ENCODE data around the gene KIF22.
"Not testable (repeated sequence)": the region's sequence is repeated elsewhere in the genome, so short reads cannot be mapped to it uniquely, and the experiment has no call there.

KIF22 gene

DNA sequence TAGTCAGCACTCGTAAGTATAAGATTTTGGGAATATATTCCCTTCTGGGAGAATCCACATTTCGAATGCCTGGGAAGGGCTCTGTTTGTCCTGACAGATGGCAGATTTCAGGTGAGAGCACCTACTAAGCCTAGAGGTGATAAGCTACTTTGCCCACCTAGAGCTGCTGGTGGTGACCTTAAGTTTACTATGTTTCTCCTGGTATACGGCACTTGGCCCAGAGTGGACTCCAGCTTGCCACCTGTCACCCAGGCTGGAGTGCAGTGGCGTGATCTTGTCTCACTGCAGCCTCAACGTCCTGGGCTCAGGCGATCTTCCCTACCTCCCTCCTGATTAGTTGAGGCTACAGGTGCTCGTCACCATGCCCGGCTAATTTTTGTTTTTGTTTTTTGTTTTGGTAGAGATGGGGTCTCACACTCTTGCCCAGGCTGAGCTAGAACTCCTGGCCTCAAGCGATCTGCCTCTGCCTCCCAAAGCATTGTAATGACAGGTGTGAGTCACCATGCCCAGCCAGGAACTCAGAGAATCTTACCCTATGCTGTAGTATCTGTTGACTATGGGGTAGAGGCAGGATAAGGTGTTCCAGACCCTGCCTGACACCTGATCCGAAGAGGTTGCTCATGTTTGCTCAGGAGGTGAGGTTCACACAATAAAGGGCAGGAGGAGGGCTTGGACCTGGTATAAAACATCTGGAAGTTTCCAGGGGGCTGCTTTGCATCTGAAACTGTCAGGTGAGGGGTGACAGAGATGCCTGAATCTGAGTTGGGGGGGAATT, 12.8 kb upstream of the KIF22 start, which contains the start of gene ZG16:
ZG16 (plus strand) TSS at position 681 of the 775 bp plus-strand sequence. CDS start 1,011 bp downstream, outside the sequence.
- Mint-ChIP-seq H3K4me1 (ENCODE audit: low read depth) (no peaks in the 10 kb centered on the region), H3K9me3 (no peaks in the 10 kb centered on the region), H3K36me3 (ENCODE audit: low read depth) (no peaks in the 10 kb centered on the region), H3K27me3 (ENCODE audit: low read depth) (peaks cover 22% of the 10 kb centered on the region), H3K27ac (no peak within 1 kb of the TSS), H3K4me3 (no peak within 1 kb of the TSS)
- no peak for DNase-seq (ENCODE audit: low spot score)

DNA sequence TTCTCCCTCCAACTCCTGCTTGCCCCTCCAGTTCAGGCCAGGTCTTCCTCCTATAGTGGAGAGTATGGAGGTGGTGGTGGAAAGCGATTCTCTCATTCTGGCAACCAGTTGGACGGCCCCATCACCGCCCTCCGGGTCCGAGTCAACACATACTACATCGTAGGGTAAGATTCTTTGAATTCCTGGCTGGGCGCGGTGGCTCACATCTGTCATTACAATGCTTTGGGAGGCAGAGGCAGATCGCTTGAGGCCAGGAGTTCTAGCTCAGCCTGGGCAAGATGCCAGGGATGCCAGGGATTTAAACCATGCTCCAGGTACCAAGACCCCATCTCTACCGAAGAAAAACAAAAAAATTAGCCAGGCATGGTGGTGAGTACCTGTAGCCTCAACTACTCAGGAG, 11.1 kb upstream of the KIF22 start:
- Mint-ChIP-seq H3K27ac (no peak overlapping the region), H3K4me1 (ENCODE audit: low read depth) (peaks cover 11% of the 10 kb centered on the region), H3K4me3 (no peak overlapping the region), H3K9me3 (no peaks in the 10 kb centered on the region), H3K36me3 (ENCODE audit: low read depth) (no peaks in the 10 kb centered on the region), H3K27me3 (ENCODE audit: low read depth) (peaks cover 22% of the 10 kb centered on the region)
- DNase-seq (ENCODE audit: low spot score) = no peak

DNA sequence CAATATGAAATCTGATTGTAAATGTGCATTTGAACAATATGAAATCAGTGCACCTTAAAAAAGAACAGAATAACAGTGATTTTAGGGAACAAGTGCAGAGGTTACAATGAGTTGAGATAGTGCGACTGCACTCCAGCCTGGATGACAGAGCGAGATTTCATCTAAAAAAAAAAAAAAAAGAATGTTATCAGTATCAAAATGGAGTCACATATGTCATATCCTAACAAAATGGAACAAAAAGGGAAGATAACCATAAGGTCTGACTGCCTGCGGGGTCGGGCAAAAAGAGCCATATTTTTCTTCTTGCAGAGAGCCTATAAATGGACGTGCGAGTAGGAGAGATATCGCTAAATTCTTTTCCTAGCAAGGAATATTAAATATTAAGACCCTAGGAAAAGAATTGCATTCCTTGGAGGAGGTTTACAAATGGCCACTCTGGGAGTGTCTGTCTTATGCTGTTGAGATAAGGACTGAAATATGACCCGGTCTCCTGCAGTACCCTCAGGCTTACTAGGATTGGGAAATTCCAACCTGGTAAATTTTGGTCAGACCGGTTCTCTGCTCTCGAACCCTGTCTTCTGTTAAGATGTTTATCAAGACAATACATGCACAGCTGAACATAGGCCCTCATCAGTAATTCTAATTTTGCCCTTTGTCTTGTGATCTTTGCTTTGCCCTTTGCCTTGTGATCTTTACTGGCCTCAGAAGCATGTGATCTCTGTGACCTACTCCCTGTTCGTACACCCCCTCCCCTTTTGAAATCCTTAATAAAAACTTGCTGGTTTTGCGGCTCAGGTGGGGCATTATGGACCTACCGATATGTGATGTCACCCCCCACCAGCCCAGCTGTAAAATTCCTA, 7.2 kb upstream of the KIF22 start:
- Mint-ChIP-seq H3K4me1 (ENCODE audit: low read depth) (peaks cover 23% of the 10 kb centered on the region), H3K27me3 (ENCODE audit: low read depth) (peaks cover 20% of the 10 kb centered on the region)
- not testable (repeated sequence) for H3K36me3 Mint-ChIP-seq (ENCODE audit: low read depth); H3K27ac Mint-ChIP-seq; DNase-seq (ENCODE audit: low spot score); H3K4me3 Mint-ChIP-seq; H3K9me3 Mint-ChIP-seq

DNA sequence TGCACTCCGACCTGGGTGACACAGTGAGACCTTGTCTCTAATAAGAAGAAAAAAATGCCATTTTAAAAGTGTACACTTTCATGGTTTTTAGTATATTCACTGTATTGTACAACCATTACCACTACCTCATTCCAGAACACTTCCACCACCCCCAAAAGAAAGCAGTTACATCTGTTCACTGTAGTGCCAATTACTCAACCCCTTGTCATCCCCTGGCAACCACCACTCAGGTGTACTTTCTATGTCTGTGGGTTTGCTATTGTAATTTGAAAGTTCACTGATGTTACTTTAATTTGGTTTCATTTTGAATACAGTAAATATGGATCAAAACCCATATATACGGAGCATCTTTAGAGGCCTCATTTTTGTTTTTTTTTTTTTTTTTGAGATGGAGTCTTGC, 6.4 kb upstream of the KIF22 start:
- H3K9me3 Mint-ChIP-seq = no peaks in the 10 kb centered on the region
- H3K27ac Mint-ChIP-seq = peak overlapping the region; percentile 53

DNA sequence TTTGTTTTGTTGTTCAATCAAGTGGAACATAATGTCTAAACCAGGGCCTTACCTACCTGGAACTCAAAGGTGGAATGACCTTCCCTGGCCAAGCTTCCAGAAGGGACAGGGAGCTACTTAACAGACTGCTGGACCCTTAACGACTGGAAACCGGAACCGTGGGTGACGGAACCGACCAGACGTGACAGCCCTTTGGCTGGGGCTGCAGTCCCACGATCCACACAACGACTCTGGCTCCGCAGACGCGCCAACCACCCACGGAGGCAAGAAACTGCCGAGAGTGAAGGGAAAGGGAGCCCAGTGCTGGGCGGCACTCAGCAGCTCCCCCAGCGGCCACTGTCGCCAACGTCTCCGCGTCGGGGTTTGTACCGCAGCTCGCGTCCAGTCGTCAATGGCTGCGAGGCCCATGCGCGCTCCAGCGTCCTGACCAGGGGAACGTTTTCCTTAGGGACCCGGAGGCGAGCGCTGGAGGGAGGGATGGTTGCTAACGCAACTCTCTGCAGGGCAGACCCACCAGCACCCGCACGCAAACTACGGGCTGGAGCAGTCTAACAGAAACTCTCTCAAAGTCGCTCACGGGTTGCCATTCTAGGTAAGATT, 5.5 kb upstream of the KIF22 start:
- H3K4me1 Mint-ChIP-seq (ENCODE audit: low read depth) = peaks cover 28% of the 10 kb centered on the region
- no peaks in the 10 kb centered on the region for H3K36me3 Mint-ChIP-seq (ENCODE audit: low read depth)
- peak; percentile 71 for DNase-seq (ENCODE audit: low spot score)
- H3K27me3 Mint-ChIP-seq (ENCODE audit: low read depth) = peaks cover 8% of the 10 kb centered on the region
- H3K4me3 Mint-ChIP-seq = peak overlapping the region; percentile 49
- H3K9me3 Mint-ChIP-seq = no peaks in the 10 kb centered on the region
- peak overlapping the region; percentile 20 for H3K27ac Mint-ChIP-seq

More for the DNA sequence above, 6.4 kb upstream of the KIF22 start:
- Mint-ChIP-seq H3K4me1 (ENCODE audit: low read depth) (peaks cover 25% of the 10 kb centered on the region), H3K4me3 (peak overlapping the region; percentile 12), H3K36me3 (ENCODE audit: low read depth) (no peaks in the 10 kb centered on the region), H3K27me3 (ENCODE audit: low read depth) (peaks cover 13% of the 10 kb centered on the region)
- no peak for DNase-seq (ENCODE audit: low spot score)

DNA sequence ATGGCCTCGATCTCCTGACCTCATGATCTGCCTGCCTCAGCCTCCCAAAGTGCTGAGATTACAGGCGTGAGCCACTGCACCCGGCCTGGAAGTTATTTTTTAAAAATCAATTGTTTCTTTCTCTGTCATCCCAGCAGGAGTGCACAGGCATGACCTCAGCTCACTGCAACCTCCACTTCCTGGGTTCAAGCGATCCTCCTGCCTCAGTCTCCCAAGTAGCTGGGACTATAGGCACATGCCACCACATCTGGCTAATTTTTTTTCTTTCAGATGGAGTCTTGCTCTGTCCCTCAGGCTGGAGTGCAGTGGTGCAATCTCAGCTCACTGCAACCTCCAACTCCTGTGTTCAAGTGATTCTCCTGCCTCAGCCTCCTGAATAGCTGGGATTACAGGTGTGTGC, 3.4 kb upstream of the KIF22 start:
- H3K9me3 Mint-ChIP-seq; H3K27ac Mint-ChIP-seq; DNase-seq (ENCODE audit: low spot score); H3K4me3 Mint-ChIP-seq; H3K36me3 Mint-ChIP-seq (ENCODE audit: low read depth); H3K27me3 Mint-ChIP-seq (ENCODE audit: low read depth): not testable (repeated sequence)
- H3K4me1 Mint-ChIP-seq (ENCODE audit: low read depth) = peaks cover 36% of the 10 kb centered on the region

DNA sequence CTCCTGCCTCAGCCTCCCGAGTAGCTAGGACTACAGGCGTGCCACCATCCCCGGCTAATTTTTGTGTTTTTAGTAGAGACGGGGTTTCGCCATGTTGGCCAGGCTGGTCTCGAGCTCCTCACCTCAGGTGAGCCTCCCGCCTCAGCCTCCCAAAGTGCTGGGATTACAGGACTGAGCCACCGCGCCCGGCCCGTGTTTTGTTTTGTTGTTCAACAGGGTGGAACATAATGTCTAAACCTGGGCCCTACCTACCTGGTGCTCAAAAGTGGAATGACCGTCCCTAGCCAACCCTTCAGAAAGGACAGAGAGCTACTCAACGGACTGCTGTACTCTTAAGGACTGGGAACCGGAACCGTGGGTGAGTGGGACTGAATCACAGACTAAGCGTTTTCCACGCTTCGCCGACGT, 772 bp upstream of the KIF22 start:
- peaks cover 42% of the 10 kb centered on the region for H3K4me1 Mint-ChIP-seq (ENCODE audit: low read depth)
- no peak for DNase-seq (ENCODE audit: low spot score)

DNA sequence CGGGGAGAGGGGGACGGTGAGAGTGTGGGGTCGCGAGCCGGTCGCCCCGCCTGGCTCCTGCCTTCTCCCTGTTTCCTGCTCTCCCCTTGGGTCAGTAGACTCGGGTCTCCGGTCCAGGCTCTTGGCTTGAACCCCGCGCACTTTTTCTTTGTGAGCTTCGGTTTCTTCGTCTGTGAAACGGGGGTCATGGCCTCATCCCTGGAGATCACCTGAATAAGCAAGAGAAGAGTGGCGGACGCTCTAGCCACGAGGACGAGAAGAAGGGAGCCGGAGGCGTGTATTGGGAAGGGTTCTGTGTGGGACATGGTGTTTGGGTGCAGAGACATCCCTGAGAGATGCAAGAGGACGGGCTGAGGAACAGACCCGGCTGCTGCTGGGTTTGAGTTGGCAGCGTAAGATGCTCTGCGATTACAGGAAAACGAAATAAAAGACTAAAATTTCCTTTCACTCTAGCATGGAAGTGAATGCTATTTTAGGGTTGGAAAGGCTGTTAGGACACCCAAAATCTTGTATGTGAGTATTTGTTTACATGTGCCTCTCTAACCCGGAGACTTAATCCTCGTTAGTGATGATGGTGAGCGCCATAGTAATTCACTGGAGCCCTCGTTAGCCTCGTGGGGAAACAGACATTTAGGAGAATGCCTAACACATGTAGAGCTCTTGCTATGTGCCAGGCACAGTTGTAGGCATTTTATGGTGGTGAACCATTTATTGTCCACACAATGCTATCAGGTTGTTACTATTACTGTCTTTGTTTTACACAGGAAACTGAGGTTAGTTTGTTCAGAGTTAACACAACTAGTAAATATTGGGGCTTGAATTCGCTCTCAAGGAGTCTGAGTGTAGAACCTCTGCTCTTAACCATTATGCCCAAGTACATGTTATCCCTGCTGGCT, 646 bp downstream of the KIF22 start:
- no peak for DNase-seq (ENCODE audit: low spot score)
- H3K27me3 Mint-ChIP-seq (ENCODE audit: low read depth) = no peaks in the 10 kb centered on the region
- H3K4me3 Mint-ChIP-seq = peak overlapping the region; percentile 97
- peaks cover 37% of the 10 kb centered on the region for H3K4me1 Mint-ChIP-seq (ENCODE audit: low read depth)
- H3K27ac Mint-ChIP-seq = peak overlapping the region; percentile 94
- no peaks in the 10 kb centered on the region for H3K9me3 Mint-ChIP-seq
- peaks cover 40% of the 10 kb centered on the region for H3K36me3 Mint-ChIP-seq (ENCODE audit: low read depth)

More for the DNA sequence above, 772 bp upstream of the KIF22 start:
- Mint-ChIP-seq H3K9me3 (no peaks in the 10 kb centered on the region), H3K4me3 (peak overlapping the region; percentile 97), H3K27me3 (ENCODE audit: low read depth) (no peaks in the 10 kb centered on the region), H3K36me3 (ENCODE audit: low read depth) (peaks cover 29% of the 10 kb centered on the region), H3K27ac (peak overlapping the region; percentile 94)

DNA sequence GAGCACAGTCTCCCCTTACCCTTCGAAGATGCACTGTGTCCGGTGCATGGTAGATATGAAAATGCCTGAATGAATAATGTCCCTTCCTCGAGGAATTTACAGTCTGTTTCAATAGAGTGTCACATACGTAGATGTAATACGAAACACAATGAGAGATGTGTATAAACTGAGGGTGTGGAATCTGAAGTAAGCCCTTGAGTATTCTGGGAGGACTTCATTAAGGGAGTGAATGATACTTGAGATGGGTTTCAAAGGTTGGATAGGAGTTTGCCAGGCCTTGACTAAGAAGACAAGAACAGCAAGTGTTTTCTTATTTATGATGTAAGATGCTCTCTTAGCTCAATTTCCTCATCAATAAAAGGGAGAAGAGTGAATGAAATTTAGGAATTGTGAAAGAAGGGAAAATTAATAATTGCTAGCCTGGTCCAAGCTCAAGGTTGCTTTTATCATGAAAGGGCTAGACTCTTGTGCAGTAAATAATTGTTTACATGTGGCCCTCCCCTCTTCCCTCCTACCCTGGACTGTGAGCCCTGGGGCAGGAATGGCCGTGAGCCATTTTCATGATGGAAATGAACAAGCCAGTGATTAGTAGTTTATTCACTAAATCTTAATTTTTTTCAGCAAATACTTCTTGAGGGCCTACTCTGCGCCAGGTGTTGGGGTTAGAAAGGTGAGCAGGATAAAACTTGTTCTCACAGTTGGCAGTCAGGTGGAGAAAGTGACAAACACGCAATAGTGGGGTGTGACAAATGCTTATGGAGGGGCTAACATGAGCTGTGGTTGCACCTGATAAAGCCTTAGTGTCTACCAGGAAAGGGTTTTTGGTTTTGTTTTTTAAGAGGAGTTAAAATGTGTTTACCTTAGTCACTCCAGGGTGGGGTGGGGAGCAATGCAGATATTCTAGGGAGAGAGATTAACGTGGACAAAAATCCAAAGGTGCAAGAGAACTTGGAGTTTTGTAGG, 1.6 kb downstream of the KIF22 start:
- no peaks in the 10 kb centered on the region for H3K9me3 Mint-ChIP-seq
- no peaks in the 10 kb centered on the region for H3K27me3 Mint-ChIP-seq (ENCODE audit: low read depth)
- peaks cover 37% of the 10 kb centered on the region for H3K4me1 Mint-ChIP-seq (ENCODE audit: low read depth)
- peak overlapping the region; percentile 97 for H3K4me3 Mint-ChIP-seq
- DNase-seq (ENCODE audit: low spot score) = no peak
- peaks cover 47% of the 10 kb centered on the region for H3K36me3 Mint-ChIP-seq (ENCODE audit: low read depth)
- H3K27ac Mint-ChIP-seq = peak overlapping the region; percentile 94

DNA sequence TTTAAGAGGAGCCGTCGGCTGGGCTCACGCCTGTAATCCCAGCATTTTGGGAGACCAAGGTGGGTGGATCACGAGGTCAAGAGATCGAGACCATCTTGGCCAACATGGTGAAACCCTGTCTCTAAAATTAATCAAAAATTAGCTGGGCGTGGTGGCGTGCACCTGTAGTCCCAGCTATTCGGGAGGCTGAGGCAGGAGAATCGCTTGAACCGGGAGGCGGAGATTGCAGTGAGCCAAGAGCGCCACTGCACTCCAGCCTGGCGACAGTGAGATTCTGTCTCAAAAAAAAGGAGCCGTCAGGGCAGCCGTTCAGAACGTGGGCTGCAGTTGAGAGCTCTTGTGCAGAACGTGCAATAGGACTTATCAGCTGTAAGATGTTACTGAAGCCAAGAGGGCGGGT, 2.6 kb downstream of the KIF22 start:
- Mint-ChIP-seq H3K27ac (peak overlapping the region; percentile 73), H3K36me3 (ENCODE audit: low read depth) (peaks cover 55% of the 10 kb centered on the region), H3K4me3 (peak overlapping the region; percentile 97), H3K4me1 (ENCODE audit: low read depth) (peaks cover 35% of the 10 kb centered on the region)
- not testable (repeated sequence) for H3K9me3 Mint-ChIP-seq; H3K27me3 Mint-ChIP-seq (ENCODE audit: low read depth); DNase-seq (ENCODE audit: low spot score)

DNA sequence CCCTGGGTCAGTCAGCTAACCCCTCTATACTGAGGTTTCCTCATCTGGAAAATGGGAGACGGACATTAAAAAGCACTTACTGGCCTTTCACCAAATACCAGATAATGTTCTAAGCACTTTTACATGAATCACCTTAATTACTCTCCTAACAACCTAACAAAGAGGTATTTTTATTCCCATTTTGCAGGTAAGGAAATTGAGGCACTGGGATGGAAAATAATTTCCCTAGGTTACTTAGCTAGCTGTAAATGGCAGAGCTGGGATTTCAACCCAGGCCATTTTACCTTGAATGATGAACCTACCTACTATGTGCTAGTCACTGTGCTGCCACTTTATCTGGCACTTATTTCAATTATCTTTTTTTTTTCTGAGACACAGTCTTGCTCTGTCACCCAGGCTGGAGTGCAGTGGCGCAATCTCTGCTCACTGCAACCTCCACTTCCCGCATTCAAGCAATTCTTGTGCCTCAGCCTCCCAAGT, 3.7 kb downstream of the KIF22 start:
- Mint-ChIP-seq H3K4me3 (no peak overlapping the region), H3K27me3 (ENCODE audit: low read depth) (no peaks in the 10 kb centered on the region), H3K36me3 (ENCODE audit: low read depth) (peaks cover 66% of the 10 kb centered on the region), H3K27ac (peak overlapping the region; percentile 12), H3K4me1 (ENCODE audit: low read depth) (peaks cover 33% of the 10 kb centered on the region), H3K9me3 (no peaks in the 10 kb centered on the region)
- no peak for DNase-seq (ENCODE audit: low spot score)

DNA sequence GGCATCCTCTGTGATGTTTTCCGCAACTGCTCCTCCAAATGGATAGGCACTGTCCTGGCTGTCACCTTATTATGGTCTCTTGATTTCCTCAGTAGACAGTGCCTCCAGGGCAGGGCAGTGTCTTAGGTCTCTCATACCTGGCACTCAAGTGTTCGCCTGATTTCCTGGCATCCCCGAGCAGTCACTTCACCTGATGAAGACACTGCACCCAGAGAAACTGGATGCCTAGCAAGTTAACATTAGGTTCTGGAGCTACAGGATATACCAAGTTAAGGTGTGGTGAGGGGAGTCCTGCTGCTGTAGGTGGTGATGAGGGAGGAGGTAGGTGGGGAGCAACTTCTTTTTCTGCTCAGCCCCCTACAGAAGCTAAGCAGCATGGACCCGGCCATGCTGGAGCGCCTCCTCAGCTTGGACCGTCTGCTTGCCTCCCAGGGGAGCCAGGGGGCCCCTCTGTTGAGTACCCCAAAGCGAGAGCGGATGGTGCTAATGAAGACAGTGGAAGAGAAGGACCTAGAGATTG, 11.9 kb downstream of the KIF22 start:
- no peak for DNase-seq (ENCODE audit: low spot score)
- peaks cover 65% of the 10 kb centered on the region for H3K36me3 Mint-ChIP-seq (ENCODE audit: low read depth)
- no peaks in the 10 kb centered on the region for H3K27me3 Mint-ChIP-seq (ENCODE audit: low read depth)
- peak overlapping the region; percentile 39 for H3K4me3 Mint-ChIP-seq
- H3K4me1 Mint-ChIP-seq (ENCODE audit: low read depth) = peaks cover 17% of the 10 kb centered on the region
- H3K27ac Mint-ChIP-seq = peak overlapping the region; percentile 65
- no peaks in the 10 kb centered on the region for H3K9me3 Mint-ChIP-seq
